D721Med (cell line): Measurements from ENCODE around the gene RNF183.

Source experiments
- DNase-seq: peaks from one replicate; pipeline ENCODE4 v3.0.0; 2011; ENCODE audit warnings: low spot score; ENCODE audit not compliant: insufficient read length
- FAIRE-seq: peaks from 2 replicates; lab custom pipeline; 2011; peaks lifted over from hg19 to GRCh38; lab: Jason Lieb, UNC
- TF ChIP-seq, protein P1 (sequence below): IDR thresholded peaks from 2 replicates; pipeline ENCODE4 v1.5.1; 2012; ENCODE audit warnings: mild to moderate bottlenecking, control low read depth; ENCODE audit not compliant: insufficient read depth; ENCODE audit errors: missing control alignments

RNF183 gene

DNA sequence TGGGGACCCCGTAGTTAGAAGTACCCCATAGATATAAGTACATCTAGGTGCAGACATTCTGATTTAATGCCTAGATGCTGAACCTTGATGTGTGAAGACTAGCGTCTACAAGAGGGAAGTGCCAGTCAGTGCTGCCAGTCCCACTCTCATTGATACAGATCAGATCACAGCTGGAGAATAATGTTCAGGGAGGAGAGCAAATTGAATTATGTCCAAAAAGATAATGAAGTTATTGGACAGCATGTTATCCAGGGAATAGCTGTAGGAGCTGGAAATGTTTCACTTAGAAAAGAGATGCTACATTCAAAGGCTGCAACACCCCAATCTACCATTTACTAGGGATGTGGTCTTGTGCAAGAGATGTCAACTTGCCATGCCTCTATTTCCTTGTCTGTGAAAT, 15.9 kb upstream of the RNF183 start:
- TF ChIP-seq, protein P1, sequence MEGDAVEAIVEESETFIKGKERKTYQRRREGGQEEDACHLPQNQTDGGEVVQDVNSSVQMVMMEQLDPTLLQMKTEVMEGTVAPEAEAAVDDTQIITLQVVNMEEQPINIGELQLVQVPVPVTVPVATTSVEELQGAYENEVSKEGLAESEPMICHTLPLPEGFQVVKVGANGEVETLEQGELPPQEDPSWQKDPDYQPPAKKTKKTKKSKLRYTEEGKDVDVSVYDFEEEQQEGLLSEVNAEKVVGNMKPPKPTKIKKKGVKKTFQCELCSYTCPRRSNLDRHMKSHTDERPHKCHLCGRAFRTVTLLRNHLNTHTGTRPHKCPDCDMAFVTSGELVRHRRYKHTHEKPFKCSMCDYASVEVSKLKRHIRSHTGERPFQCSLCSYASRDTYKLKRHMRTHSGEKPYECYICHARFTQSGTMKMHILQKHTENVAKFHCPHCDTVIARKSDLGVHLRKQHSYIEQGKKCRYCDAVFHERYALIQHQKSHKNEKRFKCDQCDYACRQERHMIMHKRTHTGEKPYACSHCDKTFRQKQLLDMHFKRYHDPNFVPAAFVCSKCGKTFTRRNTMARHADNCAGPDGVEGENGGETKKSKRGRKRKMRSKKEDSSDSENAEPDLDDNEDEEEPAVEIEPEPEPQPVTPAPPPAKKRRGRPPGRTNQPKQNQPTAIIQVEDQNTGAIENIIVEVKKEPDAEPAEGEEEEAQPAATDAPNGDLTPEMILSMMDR: no peak
- DNase-seq (no peak), FAIRE-seq (no peak)

DNA sequence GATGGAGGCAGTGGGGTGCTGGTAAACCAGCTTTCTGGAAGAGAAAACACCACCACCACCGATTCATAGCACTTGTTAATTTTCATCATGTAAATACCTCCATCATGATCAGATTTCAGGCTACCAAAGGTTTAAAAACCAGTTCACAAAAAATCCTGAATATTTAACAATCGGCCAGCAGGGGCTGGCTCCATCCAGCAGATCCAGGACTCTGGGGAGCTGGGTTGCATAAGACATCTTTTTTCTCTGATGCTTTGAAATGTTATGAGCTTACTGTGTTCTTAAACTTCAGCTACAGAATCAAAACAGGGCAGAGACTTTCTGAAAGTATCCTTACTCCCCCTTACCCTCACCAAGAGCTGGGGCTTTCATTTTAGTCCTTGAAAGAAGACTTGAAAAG, 14.6 kb upstream of the RNF183 start:
- DNase-seq: no peak
- TF ChIP-seq, protein P1: no peak
- no peak for FAIRE-seq

DNA sequence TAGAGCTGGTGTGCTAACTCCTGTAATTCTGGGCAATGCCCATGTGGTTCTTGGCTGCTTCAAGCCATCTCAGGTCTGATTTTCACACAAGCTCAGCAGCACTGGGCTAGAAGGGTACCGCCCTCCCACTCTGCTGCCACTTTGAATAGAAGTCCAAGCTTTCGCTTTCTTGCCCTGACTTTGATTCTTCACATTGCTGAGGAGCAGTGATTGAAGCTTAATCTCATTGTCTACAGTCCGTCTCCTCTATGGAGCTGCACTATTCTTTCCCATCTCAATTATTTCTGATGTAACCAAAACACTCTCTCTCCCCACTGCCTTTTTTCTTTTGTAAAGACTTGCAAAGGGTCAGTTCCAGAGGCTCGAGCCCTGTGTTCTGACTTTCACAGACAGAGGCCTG, 12.9 kb upstream of the RNF183 start:
- no peak for FAIRE-seq
- TF ChIP-seq, protein P1: no peak
- DNase-seq: no peak

DNA sequence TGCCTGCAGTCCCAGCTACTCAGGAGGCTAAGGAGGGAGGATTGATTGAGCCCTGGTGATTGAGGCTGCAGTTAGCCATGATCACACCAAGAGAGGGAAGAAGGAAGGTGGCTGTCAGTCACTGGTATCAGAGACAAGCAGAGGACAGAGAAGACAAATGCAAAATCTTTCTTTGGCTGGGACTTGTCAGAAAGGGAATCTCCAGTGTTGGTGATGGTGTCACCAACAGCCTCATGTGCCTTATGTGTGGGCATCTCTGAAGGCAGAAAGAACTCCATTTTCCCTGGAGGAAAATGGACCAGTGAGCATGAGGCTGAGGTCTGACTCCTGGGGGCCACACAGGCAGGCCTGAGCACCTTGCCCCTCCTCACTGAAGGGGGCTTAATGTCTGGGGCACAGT, 12.1 kb upstream of the RNF183 start:
- FAIRE-seq (no peak), DNase-seq (no peak)
- TF ChIP-seq, protein P1: no peak

DNA sequence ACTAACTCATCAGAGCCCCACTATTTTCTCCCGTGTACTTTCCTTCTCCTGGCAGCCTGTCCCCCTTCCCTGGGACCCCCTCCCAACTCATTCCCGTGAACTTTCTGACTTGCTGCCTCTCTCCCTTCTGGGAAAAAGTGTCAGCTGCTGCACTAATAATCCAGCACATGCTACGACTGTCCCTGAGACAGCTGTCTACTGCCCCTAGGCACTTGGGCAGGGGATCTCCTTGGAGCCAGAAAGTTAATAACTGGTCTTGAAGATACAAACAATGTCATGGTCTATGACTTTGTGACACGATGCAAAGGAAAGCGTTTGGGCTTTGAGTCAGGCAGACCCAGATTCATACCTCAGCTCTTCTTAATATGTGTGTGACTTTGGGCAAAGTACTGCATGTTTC, 10.1 kb upstream of the RNF183 start:
- TF ChIP-seq, protein P1: no peak
- no peak for FAIRE-seq
- no peak for DNase-seq

DNA sequence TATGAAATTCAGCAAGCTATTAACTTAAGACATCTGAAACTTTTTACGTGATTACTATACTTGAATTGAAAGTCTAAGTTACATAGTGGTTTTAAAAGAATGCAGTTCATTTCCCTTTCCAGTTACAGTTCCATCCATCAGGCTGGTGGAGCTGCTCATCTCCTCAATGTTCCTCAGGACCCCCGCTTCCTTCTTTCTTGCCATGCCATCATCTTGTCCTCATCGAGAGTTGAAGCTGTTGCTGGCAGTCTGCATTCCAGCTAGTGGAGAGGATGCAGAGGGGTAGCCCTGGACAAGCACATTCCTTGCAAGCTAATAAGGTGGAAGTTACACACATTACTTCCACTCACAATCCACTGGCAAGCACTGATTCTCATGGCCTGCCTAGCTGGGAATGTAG, 8.8 kb upstream of the RNF183 start:
- FAIRE-seq (no peak), DNase-seq (no peak)
- TF ChIP-seq, protein P1: no peak

DNA sequence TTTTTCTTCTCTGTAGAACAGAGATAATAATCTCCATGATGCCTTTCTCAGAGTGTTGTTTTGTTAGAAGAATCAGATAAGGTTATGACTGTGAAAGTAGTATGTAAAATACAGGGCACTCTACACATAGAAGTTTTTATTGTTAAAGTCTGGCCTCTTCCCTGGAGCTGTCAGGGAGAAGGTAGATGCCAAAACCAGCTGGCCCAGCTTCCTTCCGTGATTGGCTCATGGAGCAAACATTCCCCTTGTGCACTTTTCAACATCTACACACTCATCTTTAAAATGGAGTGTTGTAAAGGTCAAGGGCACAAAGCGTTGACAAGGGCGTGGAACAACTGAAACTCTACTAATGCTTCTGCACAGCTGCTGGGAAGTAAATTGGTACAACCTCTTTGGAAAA, 7.4 kb upstream of the RNF183 start:
- DNase-seq (no peak), FAIRE-seq (no peak)
- TF ChIP-seq, protein P1: no peak
